ENCODE data around the gene SHKBP1. TPM values are rescaled to one million over a fixed set of nuclear protein-coding genes. Genes with fewer than 3 reads are reported as not detected.
A peak's percentile ranks its signal among the peaks of the same experiment; 100 is the strongest.

SHKBP1 gene
- total RNA-seq, 1 experiment from 2014 or later = 92.9 TPM

- Mint-ChIP-seq H3K27ac (peak overlapping the region; percentile 98 to 99 (median 98)), H3K4me3 (peak overlapping the region; percentile 89 to 96), H3K27me3 (ENCODE audit: low read depth) (peaks cover 32% of the 10 kb centered on the region), H3K4me1 (peaks cover 13 to 25% of the 10 kb centered on the region in 2 experiments), H3K36me3 (ENCODE audit: insufficient read depth in 1 of 3, low read depth in 3 of 3) (peaks cover 17 to 51% (median 36%) of the 10 kb centered on the region in 3 experiments; a peak in 6 of 7 replicates), H3K9me3 (no peaks in the 10 kb centered on the region; a peak in 1 of 5 replicates)
- Histone ChIP-seq H3K56ac (ENCODE audit: insufficient read length, low read depth, low read length) (no peak overlapping the region), H2BK12ac (ENCODE audit: insufficient read length, low read depth, low read length) (no peak overlapping the region), H3K79me2 (ENCODE audit: insufficient read depth, low read length) (no peaks in the 10 kb centered on the region), H3K27me3 (ENCODE audit: insufficient read depth, low read length) (peaks cover 8% of the 10 kb centered on the region; the same call in 1 of the 2 replicates), H3K79me1 (ENCODE audit: insufficient read depth, low read depth, low read length, poor library complexity, severe bottlenecking) (no peaks in the 10 kb centered on the region), H3K27ac (ENCODE audit: insufficient read length, low read depth, low read length) (no peak overlapping the region), H2AK5ac (ENCODE audit: insufficient read length, low read length) (no peak overlapping the region), H3K9me3 (ENCODE audit: control insufficient read depth, low read depth, low read length) (no peaks in the 10 kb centered on the region), H2BK20ac (ENCODE audit: low read depth, low read length, poor library complexity, severe bottlenecking) (no peak overlapping the region), H3K4me2 (ENCODE audit: insufficient read depth, insufficient read length, low read length) (peak overlapping the region; percentile 79), H3K4me1 (ENCODE audit: insufficient read depth, low read length) (no peaks in the 10 kb centered on the region), H4K91ac (ENCODE audit: insufficient read length, low read depth, low read length) (no peak overlapping the region), H3K4ac (ENCODE audit: low read depth, low read length) (no peak overlapping the region), H2BK120ac (ENCODE audit: low read depth, low read length, poor library complexity, severe bottlenecking) (no peak overlapping the region), H3T11ph (ENCODE audit: low read length) (no peak overlapping the region), H2BK15ac (ENCODE audit: low read depth, low read length) (no peak overlapping the region), H4K8ac (replicated peaks; ENCODE audit: insufficient read length, low read depth, low read length) (no peak overlapping the region), H2BK5ac (ENCODE audit: insufficient read length, low read length) (no peak overlapping the region), H3K18ac (ENCODE audit: insufficient read length, low read depth, low read length) (no peak overlapping the region), H3K9ac (ENCODE audit: extremely low read depth, insufficient read length, low read length) (no peak overlapping the region), H4K20me1 (ENCODE audit: control insufficient read depth, insufficient read depth, insufficient read length) (peaks cover 4% of the 10 kb centered on the region), H2AFZ (ENCODE audit: low read length) (no peak overlapping the region), H3K23me2 (ENCODE audit: insufficient read length, low read depth, low read length, poor library complexity, severe bottlenecking) (peaks cover 19% of the 10 kb centered on the region), H3K14ac (ENCODE audit: insufficient read depth, low read length) (no peak overlapping the region), H3K23ac (ENCODE audit: insufficient read length, low read depth, low read length) (no peak overlapping the region), H4K5ac (ENCODE audit: insufficient read length, low read depth, low read length) (no peak overlapping the region)
- TF ChIP-seq CTCF (conservative IDR thresholded peaks at IDR 0.05) = no peak
- no CpG with 5 or more reads among the region's 27 CpGs for WGBS (ENCODE audit: extremely low coverage, insufficient read length, low lambda C conversion rate)
- peak; percentile 92 for DNase-seq
Measured at GRCh38 chr19:40614622-40615411, 38.1 kb downstream of the SHKBP1 start.
